Fibroblast of skin of right biceps (primary cell): ENCODE data around the gene RUNX2.
"Not testable (repeated sequence)": the region's sequence is repeated elsewhere in the genome, so short reads cannot be mapped to it uniquely, and the experiment has no call there.

Source experiments
- DNase-seq: peaks from one replicate; pipeline ENCODE4 v3.0.0-alpha.2; 2013

RUNX2 gene

GRCh38 chr6:45462190-45463134 is 134.3 kb downstream of the RUNX2 start:
- DNase-seq: no peak

- DNase-seq: no peak
These were observed 136.6 kb downstream of the RUNX2 start for GRCh38 chr6:45464685-45465084.

- no peak for DNase-seq
These were observed 138.6 kb downstream of the RUNX2 start for GRCh38 chr6:45466686-45467085.

DNA sequence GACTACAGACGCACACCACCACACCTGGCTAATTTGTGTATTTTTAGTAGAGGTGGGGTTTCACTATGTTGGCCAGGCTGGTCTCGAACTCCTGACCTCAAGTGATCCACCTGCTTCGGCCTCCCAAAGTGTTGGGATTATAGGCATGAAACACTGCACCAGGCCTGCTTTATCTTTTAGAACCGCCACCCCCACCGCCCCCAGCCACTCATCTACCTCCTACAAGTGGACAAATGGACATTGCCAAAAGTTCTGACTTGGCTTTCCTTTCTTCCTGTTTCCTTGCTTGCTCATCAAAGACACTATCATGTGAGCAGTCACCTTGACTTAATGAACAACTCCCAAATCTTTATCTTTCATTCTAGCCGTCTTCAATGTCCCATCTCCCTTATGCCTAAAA is 139.3 kb downstream of the RUNX2 start:
- not testable (repeated sequence) for DNase-seq

- no peak for DNase-seq
These were observed 139.7 kb downstream of the RUNX2 start for GRCh38 chr6:45467853-45468252.

GRCh38 chr6:45469663-45470062 is 141.5 kb downstream of the RUNX2 start:
- DNase-seq: peak; percentile 49

DNA sequence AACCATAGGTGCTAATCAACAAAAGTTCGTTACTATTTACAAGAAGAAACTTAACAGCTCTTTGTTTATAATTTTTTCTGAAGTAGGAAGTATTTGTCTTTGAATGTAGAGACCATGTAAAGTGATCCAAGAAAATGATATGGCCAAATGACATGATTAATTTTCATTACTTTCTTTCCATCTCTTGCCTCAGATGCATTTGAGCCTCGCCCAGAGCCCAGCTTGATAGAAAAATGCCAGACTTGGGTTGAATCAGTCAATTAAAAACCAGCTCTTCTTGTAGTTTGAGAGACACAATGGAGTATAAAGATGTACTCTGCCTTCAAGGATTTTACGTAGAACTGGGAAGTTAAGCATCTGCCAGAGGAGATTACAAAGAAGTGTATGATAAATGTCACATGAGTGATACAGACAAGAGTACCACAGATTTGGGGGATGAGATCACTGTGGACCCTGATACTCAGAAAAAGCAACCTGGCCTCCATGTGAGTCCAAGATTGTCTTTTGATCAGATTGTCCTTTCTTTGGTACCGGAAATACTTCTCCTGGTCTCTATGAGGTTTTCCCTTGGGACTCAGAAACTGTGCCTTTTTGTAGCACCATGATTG is 142.1 kb downstream of the RUNX2 start:
- no peak for DNase-seq

DNA sequence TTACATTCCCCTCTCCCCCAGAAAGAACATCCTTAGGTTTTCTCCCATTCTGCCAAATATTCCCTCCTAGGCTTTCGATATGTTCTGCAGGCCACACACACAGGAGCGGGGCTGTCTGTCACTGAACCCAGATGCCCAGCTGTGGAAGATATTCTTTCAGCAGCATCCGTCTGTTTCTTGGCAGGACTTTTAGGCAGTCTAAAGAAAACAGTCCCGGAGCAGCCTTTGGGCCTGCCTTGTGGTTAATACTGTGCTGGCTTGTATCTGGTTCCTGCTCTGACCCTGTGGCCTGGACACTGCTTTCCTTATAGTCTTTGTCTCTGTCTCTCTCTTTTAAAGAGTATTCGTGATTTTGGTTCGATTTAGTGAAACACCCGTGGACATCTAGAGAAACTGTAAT is 144.3 kb downstream of the RUNX2 start:
- DNase-seq: peak; percentile 36

DNA sequence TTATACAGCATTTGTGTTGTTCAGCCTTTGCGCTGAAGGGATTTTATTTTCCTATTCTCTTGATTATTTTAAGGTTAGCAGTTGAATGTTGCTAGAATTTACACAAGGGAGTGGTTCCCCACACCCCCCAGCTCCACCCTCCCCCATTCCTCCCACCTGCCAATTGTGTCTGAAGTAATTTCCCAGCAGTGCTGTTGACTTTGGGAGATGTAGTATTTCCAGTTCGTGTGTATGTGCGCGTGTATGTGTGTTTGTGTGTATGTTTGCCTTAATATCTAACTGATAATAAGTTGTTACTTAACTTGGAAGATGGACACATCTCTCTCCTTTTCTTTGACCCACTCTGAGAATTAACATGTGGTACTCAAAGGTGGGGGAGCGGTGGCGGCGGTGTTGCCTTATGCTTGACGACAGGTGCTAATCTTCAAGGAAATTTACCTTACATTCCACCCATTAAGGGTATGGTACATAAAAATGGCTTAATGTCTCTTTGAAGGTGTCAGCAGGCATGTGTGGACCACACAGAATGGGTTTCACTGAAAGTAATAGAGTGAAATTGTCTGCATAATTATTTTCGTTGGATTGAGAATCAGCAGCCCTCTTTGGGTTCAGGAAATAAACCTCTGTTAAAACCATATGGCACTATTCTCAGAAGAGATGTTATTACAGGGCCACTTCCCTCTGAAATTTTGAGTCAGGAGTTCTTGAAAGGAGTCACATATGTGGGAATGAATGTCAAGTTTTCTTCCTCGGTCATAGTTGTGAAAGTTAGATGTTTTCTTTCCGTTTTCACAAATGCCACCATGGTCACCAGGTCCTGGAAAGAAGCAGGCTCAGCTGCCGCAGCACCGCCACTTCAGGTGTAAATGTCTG is 145.2 kb downstream of the RUNX2 start:
- no peak for DNase-seq

- no peak for DNase-seq
These were observed 146.2 kb downstream of the RUNX2 start for GRCh38 chr6:45474376-45474775.

- DNase-seq: no peak
These were observed 148.2 kb downstream of the RUNX2 start for GRCh38 chr6:45476341-45476740.

DNA sequence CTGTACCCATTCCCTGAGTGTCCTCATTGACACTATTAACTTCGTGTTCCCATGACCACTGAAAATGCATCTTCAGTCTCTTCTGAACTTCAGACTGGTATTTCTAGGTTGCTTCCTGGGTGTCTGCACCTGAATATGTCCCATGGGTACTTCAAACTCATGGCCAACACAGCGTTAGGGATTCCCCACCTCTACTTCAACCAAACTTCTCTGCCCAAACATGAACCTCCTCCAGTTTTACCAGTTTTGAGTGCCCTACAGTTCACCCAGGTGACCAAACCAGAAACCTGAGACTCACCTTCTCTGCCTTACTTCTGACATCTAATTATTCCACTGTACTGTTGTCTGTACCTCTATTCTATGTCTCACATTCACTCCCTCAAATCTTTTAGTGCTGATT is 149.1 kb downstream of the RUNX2 start:
- DNase-seq: no peak

GRCh38 chr6:45477790-45478189 is 149.7 kb downstream of the RUNX2 start:
- no peak for DNase-seq

- peak; percentile 72 for DNase-seq
These were observed 150.1 kb downstream of the RUNX2 start for GRCh38 chr6:45478240-45478639.

DNA sequence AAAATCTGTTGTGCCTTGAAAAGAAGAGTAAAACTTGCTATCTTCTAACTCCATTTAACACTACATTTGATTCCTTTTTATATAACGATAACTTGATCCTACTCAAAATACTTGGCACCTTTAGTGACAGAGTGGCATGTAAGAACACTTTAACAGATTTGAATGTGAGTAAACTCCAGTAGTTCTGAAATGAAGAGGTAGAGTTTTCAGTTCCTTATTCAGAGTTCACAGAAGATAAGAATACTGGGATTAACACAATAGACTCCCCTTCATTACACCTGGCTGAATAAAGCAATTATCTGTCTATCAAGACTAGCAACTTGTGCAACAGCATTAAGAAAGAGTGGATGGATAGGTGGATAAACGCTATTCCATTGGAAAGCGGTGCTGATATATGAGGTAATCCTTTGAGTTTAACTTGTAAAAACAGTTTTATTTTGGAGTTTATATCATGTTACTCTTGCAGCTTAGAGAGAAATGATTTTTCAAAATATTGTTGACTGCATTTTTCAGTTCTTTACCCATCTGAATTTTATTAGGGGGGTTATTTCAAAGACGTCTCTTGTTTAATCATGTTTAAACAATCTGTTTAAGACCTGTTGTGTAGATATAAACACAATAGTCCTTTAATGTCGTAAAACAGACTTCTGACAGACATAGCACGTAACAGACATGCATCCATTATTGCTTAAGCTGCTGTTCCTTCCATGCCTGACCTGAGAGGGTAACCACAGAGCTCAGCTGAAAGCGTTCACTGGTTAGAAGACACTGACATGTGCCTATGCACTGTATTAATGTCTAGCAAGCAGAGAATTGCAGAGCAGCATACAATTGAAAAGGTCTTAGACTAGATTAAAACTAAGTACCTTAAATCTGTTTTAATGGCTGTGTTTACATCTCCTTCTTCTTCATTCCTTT is 152.0 kb downstream of the RUNX2 start:
- peak; percentile 78 for DNase-seq

GRCh38 chr6:45480752-45481415 is 152.8 kb downstream of the RUNX2 start:
- peak; percentile 32 for DNase-seq

DNA sequence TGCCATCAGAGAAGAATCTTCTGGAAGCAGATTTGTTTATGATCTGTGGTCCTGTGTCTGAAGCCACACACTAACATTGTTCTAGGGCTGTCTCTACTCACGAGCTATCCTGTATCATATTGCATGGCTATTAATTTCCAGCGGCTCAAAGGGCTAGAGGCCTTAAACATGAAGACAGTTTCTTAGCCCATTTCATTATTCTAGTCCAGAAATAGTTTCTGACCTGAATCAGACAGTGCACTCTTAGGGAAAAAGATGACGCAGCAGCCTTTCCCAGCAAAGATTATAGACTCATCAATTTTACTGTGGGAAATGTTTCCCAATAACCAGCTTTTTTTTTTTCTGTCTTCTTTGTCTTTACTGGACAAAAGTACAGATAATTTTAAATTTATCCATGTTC is 154.9 kb downstream of the RUNX2 start:
- DNase-seq: peak; percentile 97

DNA sequence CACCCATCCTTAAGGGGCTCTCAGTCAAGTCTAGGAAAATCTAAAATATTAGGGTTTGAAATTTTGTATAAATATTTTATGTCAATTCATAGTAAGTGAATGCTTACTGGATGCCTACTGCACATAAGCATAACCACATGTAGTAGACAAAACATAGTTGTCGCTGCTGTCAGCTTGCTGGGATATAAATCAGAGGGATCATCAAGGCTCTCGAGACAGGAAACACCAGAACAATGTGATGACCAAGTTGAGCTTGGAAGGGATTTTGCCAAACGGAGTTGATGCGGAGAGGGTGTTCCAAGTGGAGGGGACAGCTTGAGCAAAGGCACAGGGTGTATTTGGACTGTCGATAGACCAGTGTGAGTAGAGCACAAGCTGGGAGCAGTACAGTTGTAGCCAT is 155.4 kb downstream of the RUNX2 start:
- peak; percentile 89 for DNase-seq

GRCh38 chr6:45486736-45487135 is 158.6 kb downstream of the RUNX2 start:
- no peak for DNase-seq

DNA sequence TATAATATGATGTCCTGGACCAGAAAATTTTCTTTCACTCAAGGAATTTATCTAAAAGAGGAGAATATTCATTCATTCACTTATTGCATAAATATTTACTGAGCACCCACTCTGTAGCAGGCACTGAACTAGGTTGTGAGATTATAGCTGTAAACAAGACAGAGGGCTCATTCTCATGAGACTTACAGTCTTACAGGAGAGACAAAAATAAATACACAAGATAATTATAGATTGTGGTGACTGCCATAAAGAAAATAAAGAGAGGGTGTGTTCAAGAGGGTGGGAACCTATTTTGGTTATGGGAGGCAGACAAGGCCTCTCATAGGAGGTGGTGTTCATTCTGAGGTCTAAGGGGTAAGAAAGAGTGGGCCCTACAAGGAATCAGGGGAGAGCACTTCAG is 159.5 kb downstream of the RUNX2 start:
- DNase-seq: no peak

DNA sequence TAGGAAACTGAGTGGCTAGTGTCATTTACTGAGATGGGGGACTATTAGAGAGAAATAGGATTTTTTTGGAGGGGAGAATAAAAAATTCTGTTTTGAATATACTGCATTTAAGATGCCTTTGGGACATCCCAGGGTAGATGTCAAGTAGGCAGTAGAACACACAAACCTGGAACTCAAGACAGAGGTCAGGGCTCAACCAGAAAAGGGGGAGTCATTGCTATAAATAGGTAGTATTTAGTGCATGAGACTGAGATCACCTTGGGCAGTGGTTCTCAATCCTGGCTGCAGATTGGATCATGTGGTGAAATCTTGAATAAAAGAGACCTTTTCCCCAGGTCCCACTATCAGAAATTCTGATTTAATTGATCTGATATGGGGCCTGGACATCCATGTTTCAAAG is 160.1 kb downstream of the RUNX2 start:
- DNase-seq: no peak

DNA sequence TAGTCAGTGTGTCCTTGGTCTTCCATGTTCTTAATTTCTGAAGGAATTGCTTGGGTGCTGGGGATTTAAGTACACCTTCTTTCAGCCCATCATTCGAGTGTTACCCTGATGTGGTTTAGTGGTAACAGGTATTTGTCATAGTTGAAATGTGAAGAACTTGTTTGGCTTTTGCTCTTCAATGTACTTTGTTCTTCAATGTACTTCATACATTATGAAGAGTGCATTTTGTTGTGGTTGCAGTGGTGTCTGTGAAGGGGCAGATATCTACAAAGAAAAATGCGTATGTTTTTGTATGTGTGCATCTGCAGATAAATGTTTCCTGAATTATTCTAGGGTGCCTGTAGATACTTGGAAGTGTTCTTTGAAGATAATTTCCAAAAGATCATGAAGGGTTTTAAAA is 160.8 kb downstream of the RUNX2 start:
- DNase-seq: no peak
